WERI-Rb-1 (cell line): ENCODE results near the gene KRT25.

Experiments used
- DNase-seq: peaks from one replicate; pipeline ENCODE4 v3.0.0-alpha.2; 2020
- H3K27ac ChIP-seq: fragments of 250-450 bp; sonication (Bioruptor Pico); 2 replicates; pipeline ENCODE4 v1.5.1; 2020; ENCODE audit warnings: mild to moderate bottlenecking, moderate library complexity
- H3K27me3 ChIP-seq: fragments of 250-450 bp; sonication (Bioruptor Pico); 2 replicates; pipeline ENCODE4 v1.5.1; 2021; ENCODE audit warnings: mild to moderate bottlenecking, low read depth, moderate library complexity; ENCODE audit not compliant: insufficient read depth, severe bottlenecking
- H3K36me3 ChIP-seq: fragments of 250-450 bp; sonication (Bioruptor Pico); 2 replicates; pipeline ENCODE4 v1.5.1; 2020; ENCODE audit warnings: mild to moderate bottlenecking, moderate library complexity
- H3K4me3 ChIP-seq: 2 replicates; pipeline ENCODE4 v1.5.1; 2011; ENCODE audit warnings: low read depth, mild to moderate bottlenecking, control low read depth, low read length
- H3K9me3 ChIP-seq: fragments of 250-450 bp; sonication (Bioruptor Pico); 2 replicates; pipeline ENCODE4 v1.5.1; 2021; ENCODE audit warnings: mild to moderate bottlenecking, moderate library complexity; ENCODE audit not compliant: severe bottlenecking
- CTCF ChIP-seq: IDR thresholded peaks from 2 replicates; pipeline ENCODE4 v1.5.1; 2011; ENCODE audit warnings: low read depth, mild to moderate bottlenecking, control low read depth, inconsistent platforms, low read length

Gene KRT25

GRCh38 chr17:40772101-40772500, 17.0 kb upstream of the KRT25 start, which contains the start of gene KRT26:
Gene KRT26, minus strand, starts transcription at chr17:40772201. Its CDS starts 88 bp downstream, at chr17:40772113.
- H3K4me3 ChIP-seq = no peak within 1 kb of the TSS
- H3K27ac ChIP-seq = no peak within 1 kb of the TSS

GRCh38 chr17:40765657-40766056, 10.5 kb upstream of the KRT25 start:
- no peak for DNase-seq

More at GRCh38 chr17:40772101-40772500, 17.0 kb upstream of the KRT25 start, which contains the start of gene KRT26:
- DNase-seq = no peak
- Histone ChIP-seq H3K27me3 (peaks cover 95% of the 10 kb centered on the region), H3K36me3 (no peaks in the 10 kb centered on the region), H3K9me3 (no peaks in the 10 kb centered on the region)
- no peak for TF ChIP-seq CTCF

GRCh38 chr17:40763752-40764151, 8.6 kb upstream of the KRT25 start:
- Histone ChIP-seq H3K27me3 (peaks cover 51% of the 10 kb centered on the region), H3K27ac (no peak overlapping the region), H3K9me3 (peaks cover 47% of the 10 kb centered on the region), H3K36me3 (no peaks in the 10 kb centered on the region), H3K4me3 (no peak overlapping the region)
- DNase-seq = no peak
- TF ChIP-seq CTCF = no peak

More at GRCh38 chr17:40765657-40766056, 10.5 kb upstream of the KRT25 start:
- Histone ChIP-seq H3K27ac (no peak overlapping the region), H3K27me3 (peaks cover 65% of the 10 kb centered on the region), H3K9me3 (peaks cover 29% of the 10 kb centered on the region), H3K36me3 (no peaks in the 10 kb centered on the region), H3K4me3 (no peak overlapping the region)
- TF ChIP-seq CTCF = no peak

GRCh38 chr17:40760105-40761016, 5.2 kb upstream of the KRT25 start:
- H3K4me3 ChIP-seq = no peak overlapping the region
- no peak for TF ChIP-seq CTCF
- peaks cover 50% of the 10 kb centered on the region for H3K27me3 ChIP-seq
- H3K27ac ChIP-seq = no peak overlapping the region
- H3K36me3 ChIP-seq = no peaks in the 10 kb centered on the region
- DNase-seq = no peak
- peaks cover 51% of the 10 kb centered on the region for H3K9me3 ChIP-seq

- H3K27ac ChIP-seq = no peak overlapping the region
- no peaks in the 10 kb centered on the region for H3K36me3 ChIP-seq
- peaks cover 91% of the 10 kb centered on the region for H3K27me3 ChIP-seq
- no peak overlapping the region for H3K4me3 ChIP-seq
- DNase-seq = no peak
- TF ChIP-seq CTCF = no peak
- H3K9me3 ChIP-seq = peaks cover 9% of the 10 kb centered on the region
Measured at GRCh38 chr17:40753804-40754203, 1.3 kb downstream of the KRT25 start.
